Smooth muscle cell (in vitro differentiated cells): ENCODE data around the gene KBTBD4. TPM values are rescaled to one million over a fixed set of nuclear protein-coding genes. Genes with fewer than 3 reads are reported as not detected.

Experiments
- DNase-seq: peaks from one replicate; lab custom pipeline; 2025; ENCODE audit not compliant: unreplicated experiment; lab: John Stamatoyannopoulos, UW
- H2AFZ ChIP-seq: fragments of 200-600 bp; sonication (generic); 2 replicates; pipeline ENCODE4 v1.6.0; 2016; ENCODE audit warnings: antibody characterized with exemption, low read depth, mild to moderate bottlenecking
- H3F3A ChIP-seq: fragments of 200-600 bp; sonication (generic); 2 replicates; pipeline ENCODE4 v1.6.0; 2017; ENCODE audit warnings: antibody characterized with exemption, low read depth
- H3K27ac ChIP-seq: fragments of 200-600 bp; sonication (generic); 2 replicates; pipeline ENCODE4 v1.5.1; 2016; ENCODE audit warnings: low read depth, mild to moderate bottlenecking
- H3K27me3 ChIP-seq: fragments of 200-600 bp; sonication (generic); 2 replicates; pipeline ENCODE4 v1.6.1; 2016; ENCODE audit warnings: low read depth, mild to moderate bottlenecking
- H3K36me3 ChIP-seq: fragments of 200-600 bp; sonication (generic); 2 replicates; pipeline ENCODE4 v1.5.1; 2016; ENCODE audit warnings: low read depth
- H3K4me1 ChIP-seq: fragments of 200-600 bp; sonication (generic); 2 replicates; pipeline ENCODE4 v1.5.1; 2016; ENCODE audit warnings: low read depth
- H3K4me2 ChIP-seq: fragments of 200-600 bp; sonication (generic); 2 replicates; pipeline ENCODE4 v1.6.0; 2016; ENCODE audit warnings: mild to moderate bottlenecking
- H3K4me3 ChIP-seq: fragments of 200-600 bp; sonication (generic); 2 replicates; pipeline ENCODE4 v1.5.1; 2016; ENCODE audit warnings: mild to moderate bottlenecking
- H3K79me2 ChIP-seq: fragments of 200-600 bp; sonication (generic); 2 replicates; pipeline ENCODE4 v1.6.0; 2016; ENCODE audit warnings: low read depth, mild to moderate bottlenecking
- H3K9ac ChIP-seq: fragments of 200-600 bp; sonication (generic); 2 replicates; pipeline ENCODE4 v1.6.0; 2016; ENCODE audit warnings: low read depth
- H3K9me3 ChIP-seq: fragments of 200-600 bp; sonication (generic); replicated peaks from 2 replicates; pipeline ENCODE4 v1.5.1; 2016; ENCODE audit warnings: low read depth
- H4K20me1 ChIP-seq: fragments of 200-600 bp; sonication (generic); 2 replicates; pipeline ENCODE4 v1.6.0; 2016; ENCODE audit warnings: low read depth
- WGBS: methylation state at CpG from one replicate; pipeline ENCODE4 v1.1.7; 2016; ENCODE audit warnings: low lambda C conversion rate; 5-methylcytosine and 5-hydroxymethylcytosine counted together
- polyA plus RNA-seq: library from polyadenylated mRNA; unstranded; fragments of >200 nt; fragmentation: Nextera tagmentation; extraction: Ambion mirVana; gene quantifications from 2 replicates; pipeline ENCODE4 v1.2.1, GENCODE V29; 2016
- total RNA-seq: library from RNA; depleted of rRNA; stranded (reverse); fragments of >200 nt; gene quantifications from 2 replicates; pipeline ENCODE4 v1.2.3, GENCODE V29; 2014
- TF ChIP-seq, protein P1 (sequence below): fragments of 200-600 bp; sonication (generic); IDR thresholded peaks from 2 replicates; pipeline ENCODE4 v1.5.1; 2017; ENCODE audit warnings: borderline replicate concordance, mild to moderate bottlenecking, antibody characterized with exemption; ENCODE audit not compliant: insufficient read depth, poor library complexity, severe bottlenecking

KBTBD4 gene
- total and polyA plus RNA-seq, 2 experiments from 2014 or later = 9.4 to 14.2 TPM

DNA sequence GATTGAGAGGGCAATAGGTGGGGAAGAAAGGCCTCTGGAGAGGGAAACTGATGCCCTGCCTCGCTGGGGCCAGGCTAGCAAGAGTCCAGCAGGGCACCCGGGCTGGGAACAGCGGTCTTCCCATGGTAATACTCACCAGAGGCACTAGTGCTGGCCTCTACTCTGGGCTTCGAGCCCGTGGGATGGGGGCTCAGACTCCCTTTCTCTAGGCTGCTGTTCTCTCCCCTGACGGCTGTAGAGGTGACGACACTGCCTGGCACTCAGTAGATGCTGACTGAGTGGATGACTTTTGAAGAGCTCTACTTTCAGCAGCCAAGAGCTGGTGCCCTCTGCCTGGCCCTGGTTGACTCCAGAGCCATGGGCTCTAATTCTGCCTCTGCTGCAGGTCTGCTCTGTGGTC, 16.3 kb upstream of the KBTBD4 start:
- Histone ChIP-seq H3K4me1 (peaks cover 15% of the 10 kb centered on the region), H3K4me2 (no peak overlapping the region), H3K9ac (no peak overlapping the region), H3K27ac (no peak overlapping the region), H3K79me2 (no peaks in the 10 kb centered on the region), H4K20me1 (no peaks in the 10 kb centered on the region), H2AFZ (no peak overlapping the region), H3K27me3 (peaks cover 45% of the 10 kb centered on the region), H3F3A (no peaks in the 10 kb centered on the region), H3K4me3 (no peak overlapping the region), H3K36me3 (no peaks in the 10 kb centered on the region), H3K9me3 (no peaks in the 10 kb centered on the region)
- DNase-seq = no peak
- WGBS = 71% methylated on average over 7 of the region's 7 CpGs
- TF ChIP-seq, protein P1, sequence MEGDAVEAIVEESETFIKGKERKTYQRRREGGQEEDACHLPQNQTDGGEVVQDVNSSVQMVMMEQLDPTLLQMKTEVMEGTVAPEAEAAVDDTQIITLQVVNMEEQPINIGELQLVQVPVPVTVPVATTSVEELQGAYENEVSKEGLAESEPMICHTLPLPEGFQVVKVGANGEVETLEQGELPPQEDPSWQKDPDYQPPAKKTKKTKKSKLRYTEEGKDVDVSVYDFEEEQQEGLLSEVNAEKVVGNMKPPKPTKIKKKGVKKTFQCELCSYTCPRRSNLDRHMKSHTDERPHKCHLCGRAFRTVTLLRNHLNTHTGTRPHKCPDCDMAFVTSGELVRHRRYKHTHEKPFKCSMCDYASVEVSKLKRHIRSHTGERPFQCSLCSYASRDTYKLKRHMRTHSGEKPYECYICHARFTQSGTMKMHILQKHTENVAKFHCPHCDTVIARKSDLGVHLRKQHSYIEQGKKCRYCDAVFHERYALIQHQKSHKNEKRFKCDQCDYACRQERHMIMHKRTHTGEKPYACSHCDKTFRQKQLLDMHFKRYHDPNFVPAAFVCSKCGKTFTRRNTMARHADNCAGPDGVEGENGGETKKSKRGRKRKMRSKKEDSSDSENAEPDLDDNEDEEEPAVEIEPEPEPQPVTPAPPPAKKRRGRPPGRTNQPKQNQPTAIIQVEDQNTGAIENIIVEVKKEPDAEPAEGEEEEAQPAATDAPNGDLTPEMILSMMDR = no peak

DNA sequence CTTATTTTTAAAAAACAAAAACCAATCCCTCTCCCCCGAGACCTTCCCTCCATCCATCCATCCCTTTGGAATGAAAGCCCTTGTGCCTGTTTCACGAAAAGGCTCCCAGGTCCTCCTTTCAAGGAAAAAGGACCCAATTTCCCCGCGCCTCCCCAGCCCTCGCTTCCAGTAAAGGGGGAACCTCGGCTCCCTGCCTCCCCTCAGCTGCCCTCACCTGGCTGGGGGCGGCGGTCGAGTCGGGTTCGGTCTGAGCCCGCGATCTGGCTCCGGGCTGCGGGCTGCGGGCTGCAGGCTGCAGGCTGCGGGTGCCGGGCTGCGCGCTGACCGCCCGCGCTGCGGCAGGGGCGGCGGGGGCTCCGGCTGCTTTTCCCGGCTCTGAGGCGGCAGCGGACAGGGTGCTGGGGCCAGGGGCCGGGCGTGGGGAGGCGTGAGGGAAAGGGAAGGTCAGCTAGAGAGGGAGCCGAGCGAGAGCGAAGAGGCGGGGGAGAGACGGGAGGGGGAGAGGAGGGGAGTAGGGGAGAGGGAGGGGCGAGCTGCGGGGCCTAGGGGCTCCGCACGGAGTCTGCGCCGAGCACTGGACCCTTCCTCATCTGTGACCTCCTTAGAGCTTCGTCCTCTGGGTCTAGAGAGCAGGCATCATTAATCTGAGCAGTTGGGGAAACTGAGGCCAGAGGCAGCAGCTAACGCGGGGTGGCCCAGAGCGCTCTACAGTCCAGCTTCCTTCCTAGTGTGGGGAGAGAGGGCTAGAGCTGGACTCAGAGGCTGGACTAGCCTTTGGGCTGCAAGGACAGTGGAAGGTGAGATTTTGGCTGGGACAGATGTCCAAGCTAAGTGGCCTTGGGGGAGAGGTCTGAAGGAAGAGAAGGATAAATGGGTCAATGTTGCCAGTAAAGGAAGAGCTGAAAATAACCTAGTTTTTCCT, 15.4 kb upstream of the KBTBD4 start, which contains the start of gene C1QTNF4:
Gene C1QTNF4, minus strand, starts transcription at position 478 of the 922 bp plus-strand sequence. CDS start 3,601 bp downstream, outside the sequence.
- Histone ChIP-seq H2AFZ (no peak within 1 kb of the TSS), H3K4me2 (peak within 1 kb of the TSS; percentile 89)
- WGBS = 4% methylated on average over 35 of the region's 48 CpGs

DNA sequence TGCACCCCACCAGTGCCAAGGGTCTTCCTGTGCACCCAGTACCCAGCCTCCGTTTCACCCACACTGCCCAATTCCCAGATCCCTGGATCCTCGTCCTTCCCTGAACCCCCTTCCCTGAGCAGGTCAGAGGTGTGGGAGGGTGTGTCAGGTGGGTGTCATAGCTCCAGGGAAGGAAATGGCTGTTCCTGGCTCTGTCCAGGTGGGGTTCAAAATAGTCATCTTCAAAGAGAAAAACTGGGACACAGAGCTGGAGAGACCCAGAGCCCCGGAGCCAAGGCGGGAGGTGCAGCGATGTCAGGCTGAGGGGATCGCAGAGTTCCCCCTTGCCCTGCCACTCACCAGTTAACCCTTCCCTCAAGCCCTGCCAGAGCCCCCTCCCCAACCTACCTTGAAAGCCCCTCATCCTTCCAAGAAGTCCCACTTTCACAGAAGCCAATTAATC, 14.7 kb upstream of the KBTBD4 start:
- TF ChIP-seq, protein P1 = no peak
- WGBS = 29% methylated on average over 6 of the region's 6 CpGs
- Histone ChIP-seq H3K9me3 (no peaks in the 10 kb centered on the region), H3K79me2 (no peaks in the 10 kb centered on the region), H3K4me2 (peak overlapping the region; percentile 89), H2AFZ (no peak overlapping the region), H3K27me3 (peaks cover 45% of the 10 kb centered on the region), H3F3A (no peaks in the 10 kb centered on the region), H3K4me1 (peaks cover 8% of the 10 kb centered on the region), H3K36me3 (no peaks in the 10 kb centered on the region), H4K20me1 (no peaks in the 10 kb centered on the region), H3K9ac (no peak overlapping the region), H3K4me3 (peak overlapping the region; percentile 46), H3K27ac (no peak overlapping the region)
- no peak for DNase-seq

More for the DNA sequence above, 15.4 kb upstream of the KBTBD4 start, which contains the start of gene C1QTNF4:
- TF ChIP-seq, protein P1 = no peak
- Histone ChIP-seq H3K27ac (no peak within 1 kb of the TSS), H3K4me3 (peak within 1 kb of the TSS; percentile 46), H3K9ac (no peak within 1 kb of the TSS), H3K27me3 (peaks cover 45% of the 10 kb centered on the region), H3K79me2 (no peaks in the 10 kb centered on the region), H3K9me3 (no peaks in the 10 kb centered on the region), H3F3A (no peaks in the 10 kb centered on the region), H4K20me1 (no peaks in the 10 kb centered on the region), H3K36me3 (no peaks in the 10 kb centered on the region), H3K4me1 (peaks cover 12% of the 10 kb centered on the region)
- DNase-seq = no peak
